GM08714 (cell line): ENCODE results near the gene RIMBP3C.
"Not testable (repeated sequence)": the region's sequence is repeated elsewhere in the genome, so short reads cannot be mapped to it uniquely, and the experiment has no call there.

Experiments used
- H3K4me3 ChIP-seq: fragments of 200-500 bp; sonication (Bioruptor generic); 2 replicates; pipeline ENCODE4 v1.5.1; 2014; ENCODE audit warnings: mild to moderate bottlenecking, low read length, inconsistent platforms

The RIMBP3C gene

GRCh38 chr22:21510397-21510796 lies 40.9 kb downstream of the RIMBP3C start:
- H3K4me3 ChIP-seq: not testable (repeated sequence)

- H3K4me3 ChIP-seq: not testable (repeated sequence)
Measured at GRCh38 chr22:21499623-21500506, 51.4 kb downstream of the RIMBP3C start.

GRCh38 chr22:21498489-21498888 lies 52.8 kb downstream of the RIMBP3C start:
- H3K4me3 ChIP-seq: not testable (repeated sequence)

GRCh38 chr22:21497984-21498383 lies 53.3 kb downstream of the RIMBP3C start:
- not testable (repeated sequence) for H3K4me3 ChIP-seq
